LNCAP (cell line): Measurements from ENCODE around the gene PHF3.

Experiments
- TF ChIP-seq, protein P1 (sequence below): fragments of 450-650 bp; IDR thresholded peaks from 2 replicates; pipeline ENCODE4 v1.5.1; 2017; ENCODE audit warnings: mild to moderate bottlenecking

PHF3 gene

DNA sequence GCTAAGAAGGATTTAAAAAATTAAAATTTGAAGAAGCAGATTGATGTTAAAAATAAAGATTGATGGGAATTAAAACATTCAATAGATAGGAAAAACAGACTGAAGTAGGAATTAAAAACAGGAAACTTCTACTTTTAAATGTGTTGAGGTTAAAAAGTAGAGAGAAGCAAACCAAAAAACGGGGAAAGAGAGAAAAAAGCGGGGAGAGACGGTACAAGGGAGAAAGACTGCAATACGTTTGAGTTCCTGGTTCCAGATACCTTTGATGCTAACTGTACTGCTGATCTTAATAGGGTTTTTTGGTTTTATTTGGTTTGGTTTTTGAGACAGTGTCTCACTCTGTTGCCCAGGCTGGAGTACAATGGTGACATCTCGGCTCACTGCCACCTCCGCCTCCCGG, 36.4 kb upstream of the PHF3 start:
- TF ChIP-seq, protein P1, sequence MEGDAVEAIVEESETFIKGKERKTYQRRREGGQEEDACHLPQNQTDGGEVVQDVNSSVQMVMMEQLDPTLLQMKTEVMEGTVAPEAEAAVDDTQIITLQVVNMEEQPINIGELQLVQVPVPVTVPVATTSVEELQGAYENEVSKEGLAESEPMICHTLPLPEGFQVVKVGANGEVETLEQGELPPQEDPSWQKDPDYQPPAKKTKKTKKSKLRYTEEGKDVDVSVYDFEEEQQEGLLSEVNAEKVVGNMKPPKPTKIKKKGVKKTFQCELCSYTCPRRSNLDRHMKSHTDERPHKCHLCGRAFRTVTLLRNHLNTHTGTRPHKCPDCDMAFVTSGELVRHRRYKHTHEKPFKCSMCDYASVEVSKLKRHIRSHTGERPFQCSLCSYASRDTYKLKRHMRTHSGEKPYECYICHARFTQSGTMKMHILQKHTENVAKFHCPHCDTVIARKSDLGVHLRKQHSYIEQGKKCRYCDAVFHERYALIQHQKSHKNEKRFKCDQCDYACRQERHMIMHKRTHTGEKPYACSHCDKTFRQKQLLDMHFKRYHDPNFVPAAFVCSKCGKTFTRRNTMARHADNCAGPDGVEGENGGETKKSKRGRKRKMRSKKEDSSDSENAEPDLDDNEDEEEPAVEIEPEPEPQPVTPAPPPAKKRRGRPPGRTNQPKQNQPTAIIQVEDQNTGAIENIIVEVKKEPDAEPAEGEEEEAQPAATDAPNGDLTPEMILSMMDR = no peak

DNA sequence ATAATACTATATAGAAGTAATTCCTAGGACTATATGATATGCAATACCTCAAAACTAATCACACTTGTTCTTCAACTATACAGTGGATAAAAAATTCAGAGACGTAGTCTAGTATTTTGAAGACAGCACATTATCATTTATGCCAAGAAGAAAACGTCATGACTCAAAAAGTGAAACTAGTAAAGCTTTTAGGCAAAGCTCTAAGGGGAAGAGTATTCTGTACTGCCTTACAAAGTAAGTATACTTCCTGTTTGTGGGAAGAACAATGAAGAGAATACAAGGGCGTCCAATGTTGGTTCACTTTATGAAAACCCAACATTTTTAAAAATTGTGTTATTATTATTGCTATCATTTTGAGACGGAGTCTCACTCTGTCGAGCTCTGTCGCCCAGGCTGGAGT, 35.5 kb upstream of the PHF3 start:
- TF ChIP-seq, protein P1 = no peak

DNA sequence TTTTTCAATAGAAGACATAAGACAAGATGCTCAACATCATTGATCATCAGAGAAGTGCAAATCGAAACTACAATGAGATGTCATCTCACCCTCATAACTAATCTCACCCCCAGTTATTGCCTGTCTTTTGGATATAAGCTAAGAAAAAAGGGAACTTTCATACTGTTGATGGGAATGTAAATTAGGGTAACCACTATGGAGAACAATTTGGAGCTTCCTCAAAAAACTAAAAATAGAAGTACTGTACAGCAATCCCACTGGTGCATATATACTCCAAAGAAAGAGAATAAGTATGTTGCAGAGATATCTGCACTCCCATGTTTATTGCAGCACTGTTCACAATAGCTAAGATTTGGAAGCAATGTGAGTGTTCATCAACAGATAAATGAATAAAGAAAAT, 26.4 kb upstream of the PHF3 start:
- TF ChIP-seq, protein P1 = no peak

DNA sequence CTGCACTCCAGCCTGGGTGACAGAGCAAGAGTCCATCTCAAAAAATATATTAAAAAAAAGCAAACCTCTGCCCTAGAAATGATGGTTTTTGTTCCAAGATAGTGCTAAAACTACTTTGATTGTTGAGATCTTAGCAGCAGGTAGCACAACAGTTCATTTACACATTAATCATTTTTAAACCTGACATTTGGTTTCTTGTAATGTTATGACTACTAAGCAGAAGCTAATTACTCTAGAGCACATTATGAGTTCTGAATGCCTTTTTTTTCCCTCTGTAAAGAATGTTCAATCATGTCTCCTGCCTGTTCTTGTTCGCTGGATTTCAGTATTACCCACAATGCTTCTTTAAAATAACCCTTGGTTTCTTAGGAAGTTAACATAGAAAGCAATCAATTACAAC, 24.7 kb upstream of the PHF3 start:
- TF ChIP-seq, protein P1 = no peak

DNA sequence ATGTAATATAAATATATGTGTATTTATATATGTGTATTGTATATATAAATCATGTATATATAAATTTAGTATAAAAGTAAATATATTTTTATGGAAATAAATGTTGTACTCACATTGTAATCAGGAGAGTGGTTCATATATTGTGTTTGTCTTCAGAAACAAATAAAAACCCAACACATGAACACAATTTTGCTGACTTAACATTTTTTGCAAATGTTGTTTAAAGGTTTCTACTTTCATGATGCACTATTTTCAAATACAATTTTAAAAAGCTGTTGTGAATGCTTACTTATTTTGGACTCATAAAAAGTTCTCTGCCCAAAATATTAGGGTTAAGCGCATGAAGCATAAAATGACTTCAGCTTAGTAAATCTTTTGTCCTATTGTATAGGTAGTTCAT, 24.0 kb upstream of the PHF3 start:
- TF ChIP-seq, protein P1 = no peak

DNA sequence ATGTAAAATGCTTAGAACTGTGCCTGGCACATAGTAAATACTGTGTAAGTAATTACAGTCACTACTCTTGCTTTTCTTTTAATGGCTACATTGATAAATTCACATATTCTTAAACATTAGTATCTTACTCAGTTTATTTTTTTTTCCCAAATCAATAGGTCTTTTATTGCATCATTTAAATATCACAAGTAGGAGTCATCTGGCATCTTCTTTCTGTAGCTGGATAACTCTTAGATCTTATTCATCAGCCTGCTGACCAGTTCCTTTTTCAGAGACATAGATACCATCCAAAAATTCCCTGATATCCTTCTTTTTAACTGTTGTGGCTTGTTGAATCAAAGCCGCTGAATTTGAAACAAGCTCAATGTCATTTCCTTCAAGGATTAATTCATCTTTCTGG, 20.0 kb upstream of the PHF3 start:
- TF ChIP-seq, protein P1 = no peak

DNA sequence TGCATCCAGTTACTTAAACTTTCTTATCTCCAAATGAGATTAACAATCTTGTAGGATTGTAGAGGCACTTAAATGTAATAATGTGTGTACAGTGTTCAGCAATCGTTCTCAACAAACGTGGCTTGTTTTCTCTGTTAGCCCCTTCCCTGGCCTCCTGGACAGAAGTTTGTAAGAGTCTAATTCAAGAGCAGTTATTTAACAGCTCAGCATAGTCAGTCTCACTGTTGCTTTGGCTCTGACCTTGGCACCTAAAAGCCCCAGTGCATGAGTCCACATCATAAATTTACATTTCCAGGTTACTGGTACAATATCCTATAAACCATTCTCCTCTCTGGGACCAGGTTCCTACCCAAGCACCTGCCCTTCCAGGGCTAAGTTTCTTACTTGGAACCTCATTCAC, 11.5 kb upstream of the PHF3 start:
- TF ChIP-seq, protein P1 = no peak

DNA sequence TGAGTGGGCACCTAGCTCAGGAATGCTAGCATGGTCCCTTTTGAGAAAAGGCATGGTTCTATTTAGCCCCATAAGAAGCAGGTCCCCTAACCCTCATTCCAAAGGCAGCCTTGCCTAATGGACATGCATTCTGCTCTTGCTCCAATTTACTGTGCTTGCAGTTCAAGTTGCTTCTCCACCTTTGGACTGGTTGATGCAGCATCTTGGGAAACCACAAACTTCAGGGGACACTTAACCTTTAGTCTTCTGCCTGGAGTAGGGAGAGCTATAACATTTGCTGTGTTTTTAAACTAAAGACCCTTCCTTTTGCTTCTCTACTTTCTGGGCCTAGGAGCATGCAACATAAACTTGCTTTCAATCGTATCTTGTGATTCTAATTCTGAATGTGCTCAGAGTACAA, 5.1 kb upstream of the PHF3 start:
- TF ChIP-seq, protein P1 = no peak
